GM18526 (cell line): ENCODE measurements around the gene PLB1.

Source experiments
- POLR2A ChIP-seq: IDR thresholded peaks from 3 replicates; pipeline ENCODE4 v1.6.1; 2011; ENCODE audit not compliant: insufficient read length; ENCODE audit errors: extremely low read depth

Gene PLB1

GRCh38 chr2:28593160-28593755 is 97.4 kb downstream of the PLB1 start:
- TF ChIP-seq POLR2A = no peak

- no peak for TF ChIP-seq POLR2A
These were observed 98.1 kb downstream of the PLB1 start for GRCh38 chr2:28594000-28594331.

GRCh38 chr2:28594332-28595108 is 98.7 kb downstream of the PLB1 start:
- no peak for TF ChIP-seq POLR2A

- no peak for TF ChIP-seq POLR2A
These were observed 99.5 kb downstream of the PLB1 start for GRCh38 chr2:28595323-28595722.

- no peak for TF ChIP-seq POLR2A
These were observed 102.6 kb downstream of the PLB1 start for GRCh38 chr2:28598484-28598883.

GRCh38 chr2:28600181-28600580 is 104.3 kb downstream of the PLB1 start:
- TF ChIP-seq POLR2A = no peak

GRCh38 chr2:28601616-28602015 is 105.8 kb downstream of the PLB1 start:
- no peak for TF ChIP-seq POLR2A

GRCh38 chr2:28602136-28602660 is 106.3 kb downstream of the PLB1 start:
- no peak for TF ChIP-seq POLR2A

- no peak for TF ChIP-seq POLR2A
These were observed 107.1 kb downstream of the PLB1 start for GRCh38 chr2:28602751-28603639.

- TF ChIP-seq POLR2A = no peak
These were observed 108.0 kb downstream of the PLB1 start for GRCh38 chr2:28603821-28604220.

GRCh38 chr2:28604284-28604843 is 108.5 kb downstream of the PLB1 start:
- no peak for TF ChIP-seq POLR2A

- no peak for TF ChIP-seq POLR2A
These were observed 111.2 kb downstream of the PLB1 start for GRCh38 chr2:28606986-28607441.

GRCh38 chr2:28607730-28608499 is 112.1 kb downstream of the PLB1 start:
- no peak for TF ChIP-seq POLR2A
